H9 (cell line): ENCODE results near the gene ABCA13. TPM values are rescaled to one million over a fixed set of nuclear protein-coding genes. Genes with fewer than 3 reads are reported as not detected.

ENCODE experiments used
- DNase-seq: peaks from one replicate; pipeline ENCODE4 v3.0.0-alpha.2; 2017
- H2AFZ ChIP-seq: one replicate; pipeline ENCODE4 v1.6.1; 2013; ENCODE audit warnings: mild to moderate bottlenecking, low read length, control low read depth, moderate library complexity
- H2AK5ac ChIP-seq: 2 replicates; pipeline ENCODE4 v1.6.1; 2013; ENCODE audit warnings: low read length, control low read depth, mixed read lengths; ENCODE audit not compliant: insufficient read length
- H2BK120ac ChIP-seq: one replicate; pipeline ENCODE4 v1.6.1; 2013; ENCODE audit warnings: low read depth, mild to moderate bottlenecking, low read length, control low read depth, inconsistent platforms; ENCODE audit not compliant: poor library complexity, severe bottlenecking
- H2BK12ac ChIP-seq: 2 replicates; pipeline ENCODE4 v1.6.1; 2013; ENCODE audit warnings: low read length, control low read depth, mixed read lengths, low read depth; ENCODE audit not compliant: insufficient read length
- H2BK15ac ChIP-seq: 2 replicates; pipeline ENCODE4 v1.6.1; 2013; ENCODE audit warnings: low read depth, low read length, control low read depth
- H2BK20ac ChIP-seq: one replicate; pipeline ENCODE4 v1.6.1; 2013; ENCODE audit warnings: low read depth, mild to moderate bottlenecking, low read length, control low read depth, inconsistent platforms; ENCODE audit not compliant: poor library complexity, severe bottlenecking
- H2BK5ac ChIP-seq: 2 replicates; pipeline ENCODE4 v1.6.1; 2013; ENCODE audit warnings: low read length, control low read depth, mixed read lengths; ENCODE audit not compliant: insufficient read length
- H3K14ac ChIP-seq: 2 replicates; pipeline ENCODE4 v1.6.1; 2013; ENCODE audit warnings: low read length, control low read depth; ENCODE audit not compliant: insufficient read depth
- H3K18ac ChIP-seq: 2 replicates; pipeline ENCODE4 v1.6.1; 2013; ENCODE audit warnings: low read depth, mild to moderate bottlenecking, mixed read lengths, low read length, control low read depth; ENCODE audit not compliant: insufficient read length
- H3K23ac ChIP-seq: 2 replicates; pipeline ENCODE4 v1.6.1; 2013; ENCODE audit warnings: low read length, control low read depth, mixed read lengths, low read depth; ENCODE audit not compliant: insufficient read length
- H3K23me2 ChIP-seq: 2 replicates; pipeline ENCODE4 v1.6.1; 2013; ENCODE audit warnings: low read depth, mild to moderate bottlenecking, mixed read lengths, low read length, control low read depth; ENCODE audit not compliant: insufficient read length, poor library complexity, severe bottlenecking
- H3K27ac ChIP-seq: 2 replicates; pipeline ENCODE4 v1.5.1; 2013; ENCODE audit warnings: low read length, control low read depth, mixed read lengths, low read depth; ENCODE audit not compliant: insufficient read length
- H3K27me3 ChIP-seq: 2 replicates; pipeline ENCODE4 v1.6.1; 2013; ENCODE audit warnings: low read length, control low read depth, inconsistent platforms; ENCODE audit not compliant: insufficient read depth
- H3K4ac ChIP-seq: 2 replicates; pipeline ENCODE4 v1.6.1; 2013; ENCODE audit warnings: low read depth, mild to moderate bottlenecking, control low read depth, inconsistent platforms, low read length, moderate library complexity
- H3K4me1 ChIP-seq: 2 replicates; pipeline ENCODE4 v1.6.1; 2013; ENCODE audit warnings: low read length, control low read depth, inconsistent platforms; ENCODE audit not compliant: insufficient read depth
- H3K4me2 ChIP-seq: 2 replicates; pipeline ENCODE4 v1.6.1; 2013; ENCODE audit warnings: low read length, control low read depth, mixed read lengths; ENCODE audit not compliant: insufficient read length, insufficient read depth
- H3K56ac ChIP-seq: 2 replicates; pipeline ENCODE4 v1.6.1; 2013; ENCODE audit warnings: low read depth, mild to moderate bottlenecking, mixed read lengths, low read length, control low read depth; ENCODE audit not compliant: insufficient read length
- H3K79me1 ChIP-seq: 2 replicates; pipeline ENCODE4 v1.6.1; 2013; ENCODE audit warnings: low read depth, mild to moderate bottlenecking, moderate library complexity, low read length, control low read depth, inconsistent platforms; ENCODE audit not compliant: insufficient read depth, poor library complexity, severe bottlenecking
- H3K79me2 ChIP-seq: 2 replicates; pipeline ENCODE4 v1.6.1; 2013; ENCODE audit warnings: low read length, control low read depth, inconsistent platforms; ENCODE audit not compliant: insufficient read depth
- H3K9ac ChIP-seq: 2 replicates; pipeline ENCODE4 v1.6.1; 2013; ENCODE audit warnings: low read length, control low read depth, mixed read lengths; ENCODE audit not compliant: insufficient read length; ENCODE audit errors: extremely low read depth
- H3K9me3 ChIP-seq: one replicate; pipeline ENCODE4 v1.6.1; 2013; ENCODE audit warnings: low read depth, low read length, inconsistent platforms; ENCODE audit not compliant: control insufficient read depth
- H3T11ph ChIP-seq: one replicate; pipeline ENCODE4 v1.6.1; 2013; ENCODE audit warnings: mild to moderate bottlenecking, low read length, control low read depth, inconsistent platforms
- H4K20me1 ChIP-seq: one replicate; pipeline ENCODE4 v1.6.1; 2013; ENCODE audit not compliant: control insufficient read depth, insufficient read length, insufficient read depth
- H4K5ac ChIP-seq: 2 replicates; pipeline ENCODE4 v1.6.1; 2013; ENCODE audit warnings: low read depth, mild to moderate bottlenecking, mixed read lengths, low read length, control low read depth; ENCODE audit not compliant: insufficient read length
- H4K8ac ChIP-seq: replicated peaks from 2 replicates; pipeline ENCODE4 v1.6.1; 2013; ENCODE audit warnings: low read length, control low read depth, mixed read lengths, low read depth; ENCODE audit not compliant: insufficient read length
- H4K91ac ChIP-seq: 2 replicates; pipeline ENCODE4 v1.6.1; 2013; ENCODE audit warnings: low read depth, mild to moderate bottlenecking, moderate library complexity, mixed read lengths, low read length, control low read depth; ENCODE audit not compliant: insufficient read length
- H3K27ac Mint-ChIP-seq, 3 experiments: 2 replicates in 2 of 3; 3 replicates in 1 of 3; pipeline ENCODE4 v1.8.0; 2020 to 2021; ENCODE audit warnings: mixed read lengths in 3 of 3, mild to moderate bottlenecking in 1 of 3, moderate library complexity in 1 of 3
- H3K27me3 Mint-ChIP-seq: 2 replicates; pipeline ENCODE4 v1.8.0; 2021; ENCODE audit warnings: low read depth, mild to moderate bottlenecking, moderate library complexity, mixed read lengths
- H3K36me3 Mint-ChIP-seq, 3 experiments: 2 replicates in 2 of 3; 3 replicates in 1 of 3; pipeline ENCODE4 v1.8.0; 2020 to 2021; ENCODE audit warnings: low read depth in 3 of 3, mixed read lengths in 3 of 3; ENCODE audit not compliant: insufficient read depth in 1 of 3
- H3K4me1 Mint-ChIP-seq, 2 experiments: 2 replicates each; pipeline ENCODE4 v1.8.0; 2020; ENCODE audit warnings: mixed read lengths in 2 of 2
- H3K4me3 Mint-ChIP-seq, 2 experiments: 2 replicates in 1 of 2; 3 replicates in 1 of 2; pipeline ENCODE4 v1.8.0; 2020 to 2021; ENCODE audit warnings: mild to moderate bottlenecking in 2 of 2, mixed read lengths in 2 of 2, moderate library complexity in 1 of 2
- H3K9me3 Mint-ChIP-seq, 2 experiments: 2 replicates in 1 of 2; 3 replicates in 1 of 2; pipeline ENCODE4 v1.8.0; 2020; ENCODE audit warnings: mild to moderate bottlenecking in 2 of 2, mixed read lengths in 2 of 2, moderate library complexity in 1 of 2
- CTCF ChIP-seq: fragments of 200-600 bp; sonication (generic); conservative IDR thresholded peaks from 3 replicates; pipeline ENCODE4 v1.8.0; 2021; ENCODE audit warnings: antibody characterized with exemption, mild to moderate bottlenecking
- WGBS: extraction: QIAGEN DNeasy Blood & Tissue Kit; methylation state at CpG from one replicate; pipeline ENCODE4 v1.1.7; 2013; ENCODE audit warnings: missing lambda C conversion rate, low lambda C conversion rate, mixed read lengths; ENCODE audit not compliant: insufficient read length; ENCODE audit errors: extremely low coverage; 5-methylcytosine and 5-hydroxymethylcytosine counted together
- total RNA-seq: library from RNA; stranded (reverse); gene quantifications from 2 replicates; pipeline ENCODE4 v1.2.1, GENCODE V29; 2021

The ABCA13 gene
- total RNA-seq, 1 experiment from 2014 or later, result 0.11 TPM

- H2AFZ ChIP-seq, result no peak overlapping the region
- no peak for TF ChIP-seq CTCF
- no CpG with 5 or more reads among the region's 4 CpGs for WGBS
- H3K23ac ChIP-seq, result no peak overlapping the region
- H3K9ac ChIP-seq, result no peak overlapping the region
- H4K5ac ChIP-seq, result no peak overlapping the region
- H3K4me1 Mint-ChIP-seq, result no peaks in the 10 kb centered on the region
- H3K23me2 ChIP-seq, result no peaks in the 10 kb centered on the region
- no peaks in the 10 kb centered on the region for H3K79me1 ChIP-seq
- no peak overlapping the region for H3K27ac ChIP-seq
- no peak overlapping the region for H3T11ph ChIP-seq
- H3K9me3 Mint-ChIP-seq, result no peaks in the 10 kb centered on the region
- no peak overlapping the region for H3K4ac ChIP-seq
- no peak overlapping the region for H2BK5ac ChIP-seq
- H3K9me3 ChIP-seq, result no peaks in the 10 kb centered on the region
- H3K4me3 Mint-ChIP-seq, result no peak overlapping the region
- no peak overlapping the region for H4K8ac ChIP-seq
- H3K36me3 Mint-ChIP-seq, result no peaks in the 10 kb centered on the region
- peaks cover 1% of the 10 kb centered on the region; the same call in 1 of the 2 replicates for H3K27me3 Mint-ChIP-seq
- H3K18ac ChIP-seq, result no peak overlapping the region
- H3K14ac ChIP-seq, result no peak overlapping the region
- H2BK120ac ChIP-seq, result no peak overlapping the region
- no peak overlapping the region for H4K91ac ChIP-seq
- no peaks in the 10 kb centered on the region for H4K20me1 ChIP-seq
- H3K27ac Mint-ChIP-seq, result no peak overlapping the region
- no peak overlapping the region for H2BK15ac ChIP-seq
- H2BK12ac ChIP-seq, result no peak overlapping the region
- H2BK20ac ChIP-seq, result no peak overlapping the region
- no peak overlapping the region for H3K56ac ChIP-seq
- no peak for DNase-seq
- H2AK5ac ChIP-seq, result no peak overlapping the region
- no peaks in the 10 kb centered on the region for H3K27me3 ChIP-seq
- H3K4me2 ChIP-seq, result no peak overlapping the region
- H3K79me2 ChIP-seq, result no peaks in the 10 kb centered on the region
- H3K4me1 ChIP-seq, result no peaks in the 10 kb centered on the region
Observed at GRCh38 chr7:48225101-48225500, 53.8 kb downstream of the ABCA13 start.
